SK-N-SH treated with all-trans-retinoic acid at 6 μM for 48 hours (cell line): ENCODE data around the gene OSGEPL1.
"Not testable (repeated sequence)": the region's sequence is repeated elsewhere in the genome, so short reads cannot be mapped to it uniquely, and the experiment has no call there.

ENCODE experiments used
- ATAC-seq: fragments of 200-7000 bp; cut with Tn5 transposase; 3 replicates; pipeline ENCODE4 v1.9.1; 2020; ENCODE audit warnings: mild to moderate bottlenecking, moderate library complexity
- ARNTL ChIP-seq: fragments of 450-650 bp; formaldehyde crosslinking; IDR thresholded peaks from 2 replicates; pipeline ENCODE4 v1.5.0; 2020; ENCODE audit warnings: low read depth, mild to moderate bottlenecking, moderate library complexity, borderline replicate concordance
- BACH2 ChIP-seq: fragments of 250-450 bp; sonication (Bioruptor Pico); IDR thresholded peaks from 2 replicates; pipeline ENCODE4 v1.9.0; 2021; ENCODE audit warnings: mild to moderate bottlenecking, borderline replicate concordance
- CSDC2 ChIP-seq: fragments of 250-450 bp; sonication (Bioruptor Pico); IDR thresholded peaks from 2 replicates; pipeline ENCODE4 v1.5.0; 2020; ENCODE audit warnings: mild to moderate bottlenecking, moderate library complexity
- ESRRG ChIP-seq: fragments of 250-450 bp; sonication (Bioruptor Pico); IDR thresholded peaks from 2 replicates; pipeline ENCODE4 v1.6.1; 2021; ENCODE audit warnings: mild to moderate bottlenecking
- GLIS3 ChIP-seq: fragments of 250-450 bp; sonication (Bioruptor Pico); IDR thresholded peaks from 2 replicates; pipeline ENCODE4 v1.5.0; 2020; ENCODE audit warnings: mild to moderate bottlenecking, moderate library complexity
- ISL1 ChIP-seq: fragments of 250-450 bp; sonication (Bioruptor Pico); IDR thresholded peaks from 2 replicates; pipeline ENCODE4 v2.1.2; 2022; ENCODE audit warnings: mild to moderate bottlenecking, moderate library complexity
- RARB ChIP-seq: fragments of 250-450 bp; sonication (Bioruptor Pico); IDR thresholded peaks from 2 replicates; pipeline ENCODE4 v1.8.0; 2021; ENCODE audit warnings: mild to moderate bottlenecking, moderate library complexity
- SNAI2 ChIP-seq: fragments of 250-450 bp; sonication (Bioruptor Pico); IDR thresholded peaks from 2 replicates; pipeline ENCODE4 v1.5.0; 2020; ENCODE audit warnings: mild to moderate bottlenecking, moderate library complexity
- TOX ChIP-seq: fragments of 250-450 bp; sonication (Bioruptor Pico); IDR thresholded peaks from 2 replicates; pipeline ENCODE4 v1.8.0; 2021; ENCODE audit warnings: mild to moderate bottlenecking, moderate library complexity, borderline replicate concordance
- ZC3H10 ChIP-seq: fragments of 250-450 bp; sonication (Bioruptor Pico); IDR thresholded peaks from 2 replicates; pipeline ENCODE4 v1.5.1; 2021; ENCODE audit warnings: mild to moderate bottlenecking, moderate library complexity
- ZFP30 ChIP-seq: fragments of 450-650 bp; formaldehyde crosslinking; IDR thresholded peaks from 2 replicates; pipeline ENCODE4 v1.5.0; 2022; ENCODE audit warnings: mild to moderate bottlenecking, moderate library complexity
- ZNF565 ChIP-seq: fragments of 450-650 bp; formaldehyde crosslinking; conservative IDR thresholded peaks from 2 replicates; pipeline ENCODE4 v1.5.0; 2020; ENCODE audit warnings: low read depth, mild to moderate bottlenecking, moderate library complexity
- ZNF70 ChIP-seq: fragments of 450-650 bp; formaldehyde crosslinking; IDR thresholded peaks from 2 replicates; pipeline ENCODE4 v1.5.0; 2020; ENCODE audit warnings: mild to moderate bottlenecking, moderate library complexity
- TF ChIP-seq, protein P1 (sequence below): fragments of 250-450 bp; sonication (Bioruptor Pico); IDR thresholded peaks from 2 replicates; pipeline ENCODE4 v1.8.0; 2020; ENCODE audit warnings: mild to moderate bottlenecking, moderate library complexity, borderline replicate concordance
- TF ChIP-seq, protein P2 (sequence below): fragments of 250-450 bp; sonication (Bioruptor Pico); IDR thresholded peaks from 2 replicates; pipeline ENCODE4 v1.5.1; 2021; ENCODE audit warnings: mild to moderate bottlenecking, moderate library complexity
- TF ChIP-seq, protein P3 (sequence below): fragments of 250-450 bp; sonication (Bioruptor Pico); IDR thresholded peaks from 2 replicates; pipeline ENCODE4 v1.5.0; 2020; ENCODE audit warnings: mild to moderate bottlenecking, moderate library complexity
- TF ChIP-seq, protein P4 (sequence below): fragments of 250-450 bp; sonication (Bioruptor Pico); IDR thresholded peaks from 2 replicates; pipeline ENCODE4 v1.5.1; 2020; ENCODE audit warnings: low read depth, mild to moderate bottlenecking, moderate library complexity

OSGEPL1 gene

DNA sequence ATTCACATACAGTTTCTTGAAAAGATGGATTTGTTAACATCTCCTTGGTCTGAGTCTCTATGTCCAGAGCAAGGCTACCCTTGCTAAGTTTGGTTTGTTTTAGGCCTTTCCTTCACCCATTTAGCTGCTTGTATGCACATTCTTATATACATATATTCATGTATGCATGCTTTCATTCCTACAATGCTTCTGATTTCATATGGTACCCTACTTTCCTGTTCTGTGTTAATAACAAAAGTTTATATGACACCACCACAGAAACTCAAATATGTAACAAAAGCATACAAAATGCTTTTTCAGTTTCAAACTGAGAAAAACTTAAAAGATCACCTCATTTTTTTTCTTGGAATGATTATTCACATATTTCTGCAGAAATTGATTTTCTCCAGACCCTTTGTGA is 39.4 kb downstream of the OSGEPL1 start (continued):
- TF ChIP-seq, protein P1, sequence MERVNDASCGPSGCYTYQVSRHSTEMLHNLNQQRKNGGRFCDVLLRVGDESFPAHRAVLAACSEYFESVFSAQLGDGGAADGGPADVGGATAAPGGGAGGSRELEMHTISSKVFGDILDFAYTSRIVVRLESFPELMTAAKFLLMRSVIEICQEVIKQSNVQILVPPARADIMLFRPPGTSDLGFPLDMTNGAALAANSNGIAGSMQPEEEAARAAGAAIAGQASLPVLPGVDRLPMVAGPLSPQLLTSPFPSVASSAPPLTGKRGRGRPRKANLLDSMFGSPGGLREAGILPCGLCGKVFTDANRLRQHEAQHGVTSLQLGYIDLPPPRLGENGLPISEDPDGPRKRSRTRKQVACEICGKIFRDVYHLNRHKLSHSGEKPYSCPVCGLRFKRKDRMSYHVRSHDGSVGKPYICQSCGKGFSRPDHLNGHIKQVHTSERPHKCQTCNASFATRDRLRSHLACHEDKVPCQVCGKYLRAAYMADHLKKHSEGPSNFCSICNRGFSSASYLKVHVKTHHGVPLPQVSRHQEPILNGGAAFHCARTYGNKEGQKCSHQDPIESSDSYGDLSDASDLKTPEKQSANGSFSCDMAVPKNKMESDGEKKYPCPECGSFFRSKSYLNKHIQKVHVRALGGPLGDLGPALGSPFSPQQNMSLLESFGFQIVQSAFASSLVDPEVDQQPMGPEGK (CRISPR knock-in tag), result no peak
- TF ChIP-seq ESRRG (CRISPR knock-in tag), result no peak
- no peak for TF ChIP-seq ISL1
- no peak for TF ChIP-seq BACH2 (CRISPR knock-in tag)
- no peak for TF ChIP-seq CSDC2 (CRISPR knock-in tag)
- no peak for TF ChIP-seq ZNF565 (CRISPR knock-in tag)

- TF ChIP-seq ZFP30, result no peak
- TF ChIP-seq ARNTL (CRISPR knock-in tag), result no peak
- TF ChIP-seq RARB (CRISPR knock-in tag), result no peak
- ATAC-seq, result no peak
These were observed 43.0 kb downstream of the OSGEPL1 start for GRCh38 chr2:189719571-189719970.

GRCh38 chr2:189717593-189717992 is 45.0 kb downstream of the OSGEPL1 start:
- not testable (repeated sequence) for ATAC-seq

DNA sequence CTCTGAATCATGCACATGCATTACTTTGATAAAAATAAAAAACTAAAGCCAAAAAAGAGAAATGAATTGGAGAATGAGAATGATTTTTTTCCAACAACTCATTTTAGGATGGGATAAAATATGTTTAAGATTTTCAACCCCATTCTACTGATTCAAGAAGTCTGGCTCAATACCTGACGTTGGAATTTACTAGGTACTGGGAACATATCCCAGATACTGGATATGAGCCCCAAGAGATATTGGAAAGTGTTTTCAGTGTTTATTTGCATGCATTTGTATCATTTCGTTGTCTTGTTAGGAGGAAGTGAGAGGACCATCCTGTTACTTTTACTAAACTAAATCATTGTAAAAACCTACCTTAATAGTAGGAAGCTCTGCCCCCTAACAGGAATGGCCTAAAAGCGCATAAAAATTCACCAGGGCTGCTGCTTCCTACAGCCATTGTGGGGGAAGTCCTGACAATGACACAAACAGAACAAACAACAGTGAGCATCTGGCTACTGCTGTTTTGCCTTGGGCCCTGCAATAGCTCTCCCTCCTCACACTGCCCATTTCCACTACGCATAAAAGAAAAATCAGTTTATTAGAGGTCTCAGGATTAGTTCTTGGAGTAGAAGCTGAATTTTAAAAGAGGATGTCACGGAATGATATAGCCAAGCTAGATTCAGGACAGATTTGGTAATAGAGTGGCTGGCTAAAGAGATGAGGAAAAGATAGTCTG is 52.9 kb downstream of the OSGEPL1 start:
- no peak for ATAC-seq
- TF ChIP-seq ARNTL (CRISPR knock-in tag), result no peak
- TF ChIP-seq ZNF70, result peak; percentile 82
- TF ChIP-seq RARB (CRISPR knock-in tag), result no peak
- no peak for TF ChIP-seq TOX (CRISPR knock-in tag)
- TF ChIP-seq ZC3H10 (CRISPR knock-in tag), result no peak
- TF ChIP-seq, protein P2, sequence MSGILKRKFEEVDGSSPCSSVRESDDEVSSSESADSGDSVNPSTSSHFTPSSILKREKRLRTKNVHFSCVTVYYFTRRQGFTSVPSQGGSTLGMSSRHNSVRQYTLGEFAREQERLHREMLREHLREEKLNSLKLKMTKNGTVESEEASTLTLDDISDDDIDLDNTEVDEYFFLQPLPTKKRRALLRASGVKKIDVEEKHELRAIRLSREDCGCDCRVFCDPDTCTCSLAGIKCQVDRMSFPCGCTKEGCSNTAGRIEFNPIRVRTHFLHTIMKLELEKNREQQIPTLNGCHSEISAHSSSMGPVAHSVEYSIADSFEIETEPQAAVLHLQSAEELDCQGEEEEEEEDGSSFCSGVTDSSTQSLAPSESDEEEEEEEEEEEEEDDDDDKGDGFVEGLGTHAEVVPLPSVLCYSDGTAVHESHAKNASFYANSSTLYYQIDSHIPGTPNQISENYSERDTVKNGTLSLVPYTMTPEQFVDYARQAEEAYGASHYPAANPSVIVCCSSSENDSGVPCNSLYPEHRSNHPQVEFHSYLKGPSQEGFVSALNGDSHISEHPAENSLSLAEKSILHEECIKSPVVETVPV (CRISPR knock-in tag), result no peak

- no peak; the same call in 2 of the 3 replicates for ATAC-seq
- TF ChIP-seq GLIS3, result no peak
- TF ChIP-seq, protein P2 (CRISPR knock-in tag), result no peak
- TF ChIP-seq, protein P3, sequence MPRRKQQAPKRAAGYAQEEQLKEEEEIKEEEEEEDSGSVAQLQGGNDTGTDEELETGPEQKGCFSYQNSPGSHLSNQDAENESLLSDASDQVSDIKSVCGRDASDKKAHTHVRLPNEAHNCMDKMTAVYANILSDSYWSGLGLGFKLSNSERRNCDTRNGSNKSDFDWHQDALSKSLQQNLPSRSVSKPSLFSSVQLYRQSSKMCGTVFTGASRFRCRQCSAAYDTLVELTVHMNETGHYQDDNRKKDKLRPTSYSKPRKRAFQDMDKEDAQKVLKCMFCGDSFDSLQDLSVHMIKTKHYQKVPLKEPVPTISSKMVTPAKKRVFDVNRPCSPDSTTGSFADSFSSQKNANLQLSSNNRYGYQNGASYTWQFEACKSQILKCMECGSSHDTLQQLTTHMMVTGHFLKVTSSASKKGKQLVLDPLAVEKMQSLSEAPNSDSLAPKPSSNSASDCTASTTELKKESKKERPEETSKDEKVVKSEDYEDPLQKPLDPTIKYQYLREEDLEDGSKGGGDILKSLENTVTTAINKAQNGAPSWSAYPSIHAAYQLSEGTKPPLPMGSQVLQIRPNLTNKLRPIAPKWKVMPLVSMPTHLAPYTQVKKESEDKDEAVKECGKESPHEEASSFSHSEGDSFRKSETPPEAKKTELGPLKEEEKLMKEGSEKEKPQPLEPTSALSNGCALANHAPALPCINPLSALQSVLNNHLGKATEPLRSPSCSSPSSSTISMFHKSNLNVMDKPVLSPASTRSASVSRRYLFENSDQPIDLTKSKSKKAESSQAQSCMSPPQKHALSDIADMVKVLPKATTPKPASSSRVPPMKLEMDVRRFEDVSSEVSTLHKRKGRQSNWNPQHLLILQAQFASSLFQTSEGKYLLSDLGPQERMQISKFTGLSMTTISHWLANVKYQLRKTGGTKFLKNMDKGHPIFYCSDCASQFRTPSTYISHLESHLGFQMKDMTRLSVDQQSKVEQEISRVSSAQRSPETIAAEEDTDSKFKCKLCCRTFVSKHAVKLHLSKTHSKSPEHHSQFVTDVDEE (CRISPR knock-in tag), result no peak
- TF ChIP-seq ARNTL (CRISPR knock-in tag), result no peak
- TF ChIP-seq ZFP30, result no peak
- TF ChIP-seq, all 23 proteins: peak for 0
These were observed 60.5 kb downstream of the OSGEPL1 start for GRCh38 chr2:189702071-189702470.

GRCh38 chr2:189700681-189701080 is 61.9 kb downstream of the OSGEPL1 start:
- no peak for ATAC-seq
- TF ChIP-seq, protein P3 (CRISPR knock-in tag), result no peak
- TF ChIP-seq, protein P4, sequence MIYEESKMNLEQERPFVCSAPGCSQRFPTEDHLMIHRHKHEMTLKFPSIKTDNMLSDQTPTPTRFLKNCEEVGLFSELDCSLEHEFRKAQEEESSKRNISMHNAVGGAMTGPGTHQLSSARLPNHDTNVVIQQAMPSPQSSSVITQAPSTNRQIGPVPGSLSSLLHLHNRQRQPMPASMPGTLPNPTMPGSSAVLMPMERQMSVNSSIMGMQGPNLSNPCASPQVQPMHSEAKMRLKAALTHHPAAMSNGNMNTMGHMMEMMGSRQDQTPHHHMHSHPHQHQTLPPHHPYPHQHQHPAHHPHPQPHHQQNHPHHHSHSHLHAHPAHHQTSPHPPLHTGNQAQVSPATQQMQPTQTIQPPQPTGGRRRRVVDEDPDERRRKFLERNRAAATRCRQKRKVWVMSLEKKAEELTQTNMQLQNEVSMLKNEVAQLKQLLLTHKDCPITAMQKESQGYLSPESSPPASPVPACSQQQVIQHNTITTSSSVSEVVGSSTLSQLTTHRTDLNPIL, result no peak
- TF ChIP-seq, protein P2 (CRISPR knock-in tag), result no peak
- TF ChIP-seq RARB (CRISPR knock-in tag) (no peak), SNAI2 (CRISPR knock-in tag) (no peak), GLIS3 (no peak)
